ENCODE data around the gene TRNAU1AP.

- TF ChIP-seq EZH2phosphoT487 (IDR thresholded peaks at IDR 0.05; ENCODE audit: low read depth, severe bottlenecking, unreplicated experiment) (no peak), CTCF (IDR thresholded peaks at IDR 0.05; ENCODE audit: poor library complexity) (no peak), EZH2 (IDR thresholded peaks at IDR 0.05; ENCODE audit: borderline replicate concordance) (no peak)
Observed at GRCh38 chr1:28591708-28592320, 38.9 kb downstream of the TRNAU1AP start, which contains the start of gene RAB42.

Data from hepatocyte (in vitro differentiated cells).